Activated T-helper 1 cell treated with anti-CD3 and anti-CD28 coated beads, Interleukin-12 subunit alpha, Interleukin-12 subunit beta, Interleukin-2, Interleukin-4 antibody, amounts not matched to agents 30 ng/mL and 10 ng/mL and 1 ng/mL, durations not matched to agents 14 hours and 24 hours and 36 hours (primary cell): ENCODE results near the gene TLL1. TPM values are rescaled to one million over a fixed set of nuclear protein-coding genes. Genes with fewer than 3 reads are reported as not detected.

Experiments used
- DNase-seq: peaks from one replicate; pipeline ENCODE4 v3.0.0; 2021; ENCODE audit warnings: low spot score
- H3K27ac Mint-ChIP-seq: one replicate; pipeline ENCODE4 v1.8.0; 2021; ENCODE audit warnings: mild to moderate bottlenecking, mixed read lengths
- H3K27me3 Mint-ChIP-seq: one replicate; pipeline ENCODE4 v1.8.0; 2022; ENCODE audit warnings: mild to moderate bottlenecking, moderate library complexity, mixed read lengths; ENCODE audit not compliant: insufficient read depth
- H3K36me3 Mint-ChIP-seq: one replicate; pipeline ENCODE4 v1.8.0; 2021; ENCODE audit warnings: low read depth, mixed read lengths
- H3K4me1 Mint-ChIP-seq: one replicate; pipeline ENCODE4 v1.8.0; 2021; ENCODE audit warnings: low read depth, mixed read lengths
- H3K4me3 Mint-ChIP-seq: one replicate; pipeline ENCODE4 v1.8.0; 2021; ENCODE audit warnings: mild to moderate bottlenecking, moderate library complexity, mixed read lengths
- H3K9me3 Mint-ChIP-seq: one replicate; pipeline ENCODE4 v1.8.0; 2021; ENCODE audit warnings: mixed read lengths
- intact Hi-C: fragments of 100-400 bp; cut with micrococcal nuclease; formaldehyde crosslinking; loops from one replicate; pipeline ENCODE4 v1.15.1; 2024
- total RNA-seq: library from RNA; stranded (reverse); gene quantifications from 2 replicates; pipeline ENCODE4 v1.2.3, GENCODE V29; 2022

The TLL1 gene
- total RNA-seq, 1 donor from 2014 or later = not detected

DNA sequence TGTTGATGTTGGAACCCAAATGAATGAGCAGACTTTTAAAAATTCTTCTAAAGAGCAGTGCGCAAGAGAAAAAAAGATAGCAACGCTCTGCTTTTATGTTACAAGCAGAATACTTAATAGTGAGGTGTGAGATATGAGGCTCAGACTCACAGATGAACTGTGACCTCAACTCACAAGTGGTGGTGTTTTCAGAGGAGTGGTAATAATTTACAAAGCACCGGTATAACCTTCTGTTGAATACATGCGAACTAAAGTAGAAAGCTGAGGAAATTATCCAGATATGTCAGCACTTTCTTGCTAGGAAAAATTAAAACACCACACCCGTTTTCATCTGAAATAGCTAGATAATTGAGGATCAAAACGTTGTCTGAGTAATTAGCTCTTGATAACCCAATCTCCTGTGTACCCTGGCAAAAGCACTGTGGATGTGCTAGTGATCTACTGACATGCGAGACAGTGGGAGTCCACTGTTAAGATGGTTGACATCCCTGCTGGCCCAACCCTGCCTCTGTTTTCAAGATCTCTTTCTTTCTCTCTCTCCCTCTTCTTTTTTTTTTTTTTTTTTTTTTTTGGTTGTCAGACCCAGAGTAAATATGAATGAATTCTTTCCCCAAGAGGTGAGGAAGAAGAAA is 6.9 kb upstream of the TLL1 start:
- H3K27ac Mint-ChIP-seq = no peak overlapping the region
- no peak overlapping the region for H3K4me3 Mint-ChIP-seq
- no peaks in the 10 kb centered on the region for H3K4me1 Mint-ChIP-seq
- DNase-seq = no peak
- no peaks in the 10 kb centered on the region for H3K9me3 Mint-ChIP-seq
- intact Hi-C loops = no loop called here
- H3K27me3 Mint-ChIP-seq = peaks cover under 1% of the 10 kb centered on the region
- no peaks in the 10 kb centered on the region for H3K36me3 Mint-ChIP-seq

DNA sequence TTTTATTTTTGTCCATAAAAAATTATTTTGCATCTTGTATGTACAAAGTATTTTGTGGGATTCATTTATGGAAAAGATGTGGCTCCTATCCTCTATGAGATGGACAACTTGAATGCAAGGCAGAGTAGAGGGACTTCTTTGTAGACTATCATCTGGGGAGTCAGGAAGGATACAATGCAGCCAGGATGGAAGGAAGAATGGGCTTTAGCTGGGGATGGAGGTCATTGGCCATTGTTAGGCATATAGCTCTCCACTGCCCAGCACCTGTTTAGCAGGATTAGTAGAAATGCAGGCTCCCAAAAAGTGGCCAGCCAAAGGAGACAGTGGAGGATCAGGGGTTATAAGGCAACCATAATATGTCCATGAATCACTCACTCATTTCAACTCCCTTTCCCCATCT is 5.1 kb upstream of the TLL1 start:
- Mint-ChIP-seq H3K27ac (no peak overlapping the region), H3K9me3 (no peaks in the 10 kb centered on the region), H3K4me1 (no peaks in the 10 kb centered on the region), H3K4me3 (no peak overlapping the region), H3K36me3 (no peaks in the 10 kb centered on the region), H3K27me3 (peaks cover 17% of the 10 kb centered on the region)
- intact Hi-C loops = no loop called here
- no peak for DNase-seq

DNA sequence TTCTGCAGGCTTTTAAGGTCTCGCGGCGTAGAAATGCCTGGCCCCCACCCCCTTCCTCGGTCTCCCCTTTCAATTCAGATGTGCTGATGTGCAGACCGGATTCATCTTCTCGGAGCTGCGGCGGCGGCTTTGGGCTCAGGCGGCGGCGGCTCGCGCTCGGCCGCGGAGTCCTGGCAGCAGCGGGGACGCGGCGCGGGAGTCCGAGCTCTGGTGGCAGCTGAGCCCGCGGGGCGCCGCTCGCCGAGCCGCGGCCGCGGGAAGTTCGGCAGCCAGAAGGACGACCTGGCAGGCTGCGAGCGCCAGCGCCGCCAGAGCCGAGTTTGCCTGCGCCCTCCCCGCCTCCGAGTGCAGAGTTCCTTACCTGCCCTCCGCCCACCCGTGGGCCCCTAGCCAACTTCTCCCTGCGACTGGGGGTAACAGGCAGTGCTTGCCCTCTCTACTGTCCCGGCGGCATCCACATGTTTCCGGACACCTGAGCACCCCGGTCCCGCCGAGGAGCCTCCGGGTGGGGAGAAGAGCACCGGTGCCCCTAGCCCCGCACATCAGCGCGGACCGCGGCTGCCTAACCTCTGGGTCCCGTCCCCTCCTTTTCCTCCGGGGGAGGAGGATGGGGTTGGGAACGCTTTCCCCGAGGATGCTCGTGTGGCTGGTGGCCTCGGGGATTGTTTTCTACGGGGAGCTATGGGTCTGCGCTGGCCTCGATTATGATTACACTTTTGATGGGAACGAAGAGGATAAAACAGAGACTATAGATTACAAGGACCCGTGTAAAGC is 448 bp downstream of the TLL1 start:
- intact Hi-C loops = no loop called here
- H3K27ac Mint-ChIP-seq = no peak overlapping the region
- H3K9me3 Mint-ChIP-seq = no peaks in the 10 kb centered on the region
- H3K4me3 Mint-ChIP-seq = peak overlapping the region; percentile 22
- no peak for DNase-seq
- H3K27me3 Mint-ChIP-seq = peaks cover 50% of the 10 kb centered on the region
- H3K36me3 Mint-ChIP-seq = no peaks in the 10 kb centered on the region
- no peaks in the 10 kb centered on the region for H3K4me1 Mint-ChIP-seq

DNA sequence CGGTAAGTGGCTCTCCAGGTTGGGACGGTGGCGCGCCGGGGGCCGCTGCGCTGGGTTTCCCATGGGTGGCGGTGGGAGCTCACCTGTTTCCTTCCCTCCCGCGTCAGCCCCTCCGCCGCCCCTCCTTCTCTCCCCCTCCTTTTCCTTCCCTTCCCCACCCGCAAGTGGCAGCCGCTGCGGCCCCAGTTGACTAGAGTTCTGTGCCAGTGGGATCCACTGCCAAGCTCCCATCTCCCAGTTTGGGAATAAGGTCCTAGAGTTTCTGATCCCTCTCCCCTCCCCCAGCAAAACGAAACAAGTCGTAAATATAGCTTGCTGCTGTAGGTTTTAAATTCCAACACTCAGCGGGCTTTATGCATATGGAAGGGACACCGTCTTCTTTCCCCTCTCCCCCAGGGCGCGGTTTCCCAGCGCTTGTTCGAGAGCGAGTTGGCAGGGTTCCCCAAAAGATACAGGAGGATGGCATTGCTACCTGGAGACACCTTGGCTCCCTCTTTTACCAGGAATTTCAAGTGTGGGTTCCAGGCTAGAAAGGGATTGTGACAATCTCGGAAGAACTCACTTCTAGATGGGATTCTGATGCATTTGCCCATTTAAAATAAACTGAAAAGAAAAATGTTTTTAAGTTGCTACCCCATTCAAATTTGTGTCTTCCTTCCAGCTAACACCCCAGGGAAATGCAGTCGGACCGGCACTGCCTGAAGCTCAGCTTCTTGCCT is 1.2 kb downstream of the TLL1 start:
- peaks cover 50% of the 10 kb centered on the region for H3K27me3 Mint-ChIP-seq
- no peaks in the 10 kb centered on the region for H3K4me1 Mint-ChIP-seq
- no peak overlapping the region for H3K4me3 Mint-ChIP-seq
- no peak for DNase-seq
- no peaks in the 10 kb centered on the region for H3K9me3 Mint-ChIP-seq
- intact Hi-C loops = no loop called here
- no peaks in the 10 kb centered on the region for H3K36me3 Mint-ChIP-seq
- H3K27ac Mint-ChIP-seq = no peak overlapping the region

DNA sequence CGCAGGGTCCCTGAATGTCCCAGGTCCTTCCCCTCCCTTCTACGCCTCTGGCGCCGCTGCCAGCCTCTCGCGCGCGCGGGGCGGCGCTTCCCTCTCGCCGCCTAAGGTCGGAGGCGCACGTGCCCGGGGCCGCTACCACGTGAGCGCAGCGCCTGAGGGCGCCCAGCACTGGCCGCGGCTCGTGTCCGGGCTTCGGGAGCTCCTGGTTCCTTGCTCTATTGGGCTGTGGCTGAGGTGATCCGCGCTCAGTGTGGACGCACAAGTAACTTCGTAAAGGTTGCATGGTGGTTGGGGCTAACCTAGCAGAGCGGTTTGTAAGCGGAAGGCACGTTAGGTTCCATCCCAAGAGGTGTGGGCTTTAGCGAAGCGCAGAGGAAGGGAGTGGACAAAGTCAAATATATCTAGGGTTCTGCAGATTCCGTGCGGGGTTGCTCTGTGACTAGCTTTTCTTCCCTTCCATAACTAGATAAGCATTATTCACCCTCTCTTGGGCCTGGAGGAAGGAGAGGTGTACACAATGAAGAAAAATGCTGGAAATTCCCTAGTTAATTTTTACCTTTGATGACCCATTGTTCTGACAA is 1.8 kb downstream of the TLL1 start:
- Mint-ChIP-seq H3K36me3 (no peaks in the 10 kb centered on the region), H3K9me3 (no peaks in the 10 kb centered on the region), H3K4me1 (no peaks in the 10 kb centered on the region), H3K27me3 (peaks cover 50% of the 10 kb centered on the region), H3K27ac (no peak overlapping the region), H3K4me3 (no peak overlapping the region)
- DNase-seq = no peak
- intact Hi-C loops = no loop called here

DNA sequence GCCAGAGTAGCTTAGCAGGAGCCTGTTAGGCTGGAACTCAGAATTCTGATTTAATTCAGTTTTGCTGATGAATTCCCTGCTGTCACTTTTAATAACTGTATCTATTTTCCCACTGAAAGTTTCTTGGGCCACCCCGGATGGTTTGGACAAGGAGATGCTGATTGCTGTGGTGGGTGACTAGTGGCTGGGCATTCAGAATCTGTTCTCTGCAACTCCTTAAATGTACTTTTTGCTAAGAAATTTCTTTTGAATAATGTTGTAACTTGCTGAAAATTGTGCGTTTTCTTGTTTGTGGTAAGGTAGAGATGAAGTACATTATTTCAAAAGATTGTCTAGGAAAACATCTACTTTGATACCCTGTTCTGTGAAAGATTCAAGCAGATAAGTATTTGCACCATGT is 2.4 kb downstream of the TLL1 start:
- no peaks in the 10 kb centered on the region for H3K36me3 Mint-ChIP-seq
- no peak overlapping the region for H3K4me3 Mint-ChIP-seq
- H3K4me1 Mint-ChIP-seq = no peaks in the 10 kb centered on the region
- DNase-seq = no peak
- intact Hi-C loops = no loop called here
- peaks cover 50% of the 10 kb centered on the region for H3K27me3 Mint-ChIP-seq
- no peak overlapping the region for H3K27ac Mint-ChIP-seq
- no peaks in the 10 kb centered on the region for H3K9me3 Mint-ChIP-seq

DNA sequence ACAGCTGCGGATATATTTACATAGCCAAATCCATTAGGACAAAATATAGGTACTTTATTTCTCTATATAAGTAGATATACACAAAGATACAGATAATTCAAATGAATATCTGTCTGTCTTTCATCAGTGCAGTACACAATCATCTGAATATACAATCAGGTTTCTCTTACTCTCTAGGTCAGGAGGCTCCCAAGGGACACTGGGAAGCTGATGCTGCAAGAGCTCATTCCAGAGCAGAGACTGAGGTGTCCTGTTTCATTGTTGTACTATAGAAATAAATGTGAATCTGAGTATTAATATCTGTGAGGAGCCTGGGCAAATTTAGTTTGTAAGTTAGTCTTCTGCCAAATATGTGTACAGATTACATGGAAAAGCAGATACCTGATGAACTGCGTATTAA is 4.2 kb downstream of the TLL1 start:
- DNase-seq = no peak
- H3K4me1 Mint-ChIP-seq = no peaks in the 10 kb centered on the region
- no peaks in the 10 kb centered on the region for H3K9me3 Mint-ChIP-seq
- intact Hi-C loops = no loop called here
- peaks cover 40% of the 10 kb centered on the region for H3K27me3 Mint-ChIP-seq
- no peak overlapping the region for H3K27ac Mint-ChIP-seq
- no peaks in the 10 kb centered on the region for H3K36me3 Mint-ChIP-seq
- H3K4me3 Mint-ChIP-seq = no peak overlapping the region

DNA sequence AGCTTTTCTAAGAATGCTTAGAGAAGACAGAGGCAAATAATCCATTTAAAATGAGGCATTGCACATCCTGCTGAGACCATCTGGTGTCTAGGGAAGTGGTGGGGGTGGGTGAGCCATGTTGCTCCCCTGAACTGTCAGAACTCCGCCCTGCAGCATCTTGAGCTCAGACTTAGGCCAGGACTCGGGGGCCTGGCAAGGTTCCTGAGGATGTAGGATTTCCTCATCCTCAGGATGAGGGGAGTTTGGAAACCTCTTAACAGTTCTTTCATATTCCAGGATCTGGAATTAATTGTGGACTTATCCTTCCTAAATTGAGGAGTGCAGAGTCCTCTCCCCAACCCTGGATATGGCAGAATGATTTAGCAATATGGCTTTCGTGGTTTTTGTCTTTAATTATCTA is 6.6 kb downstream of the TLL1 start:
- DNase-seq = no peak
- H3K27ac Mint-ChIP-seq = no peak overlapping the region
- intact Hi-C loops = no loop called here
- H3K9me3 Mint-ChIP-seq = no peaks in the 10 kb centered on the region
- no peaks in the 10 kb centered on the region for H3K4me1 Mint-ChIP-seq
- no peaks in the 10 kb centered on the region for H3K36me3 Mint-ChIP-seq
- peaks cover 23% of the 10 kb centered on the region for H3K27me3 Mint-ChIP-seq
- H3K4me3 Mint-ChIP-seq = no peak overlapping the region

DNA sequence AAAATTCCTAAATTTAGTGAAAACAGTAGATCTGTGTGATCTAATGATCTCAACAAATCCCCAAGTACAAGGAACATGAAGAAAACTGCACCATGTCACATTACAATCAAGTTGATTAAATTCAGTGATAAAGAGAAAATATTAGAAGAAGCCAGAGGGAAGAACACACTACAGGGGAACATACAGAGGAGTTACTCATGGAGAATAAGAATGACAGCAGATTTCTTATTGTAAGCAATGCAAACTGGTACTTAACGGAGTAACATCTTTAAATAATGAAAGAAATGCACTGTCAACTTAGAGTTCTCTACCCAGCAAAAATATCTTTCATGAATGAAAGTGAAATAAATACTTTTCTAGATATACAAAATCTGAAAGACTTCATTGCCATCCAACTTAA is 21.1 kb downstream of the TLL1 start:
- no peaks in the 10 kb centered on the region for H3K9me3 Mint-ChIP-seq
- H3K4me1 Mint-ChIP-seq = no peaks in the 10 kb centered on the region
- H3K4me3 Mint-ChIP-seq = no peak overlapping the region

GRCh38 chr4:165905405-165906027 is 32.5 kb downstream of the TLL1 start:
- Mint-ChIP-seq H3K27ac (no peak overlapping the region), H3K27me3 (no peaks in the 10 kb centered on the region), H3K4me1 (no peaks in the 10 kb centered on the region), H3K9me3 (peaks cover 5% of the 10 kb centered on the region), H3K36me3 (no peaks in the 10 kb centered on the region), H3K4me3 (no peak overlapping the region)
- no peak for DNase-seq
- intact Hi-C loops = no loop called here

More for the DNA sequence above, 21.1 kb downstream of the TLL1 start:
- Mint-ChIP-seq H3K27me3 (no peaks in the 10 kb centered on the region), H3K36me3 (no peaks in the 10 kb centered on the region), H3K27ac (no peak overlapping the region)
- intact Hi-C loops = no loop called here
- no peak for DNase-seq

- H3K4me3 Mint-ChIP-seq = no peak overlapping the region
- H3K27me3 Mint-ChIP-seq = no peaks in the 10 kb centered on the region
- H3K9me3 Mint-ChIP-seq = no peaks in the 10 kb centered on the region
- H3K36me3 Mint-ChIP-seq = no peaks in the 10 kb centered on the region
- H3K4me1 Mint-ChIP-seq = no peaks in the 10 kb centered on the region
- no peak for DNase-seq
- intact Hi-C loops = no loop called here
- H3K27ac Mint-ChIP-seq = no peak overlapping the region
Observed at GRCh38 chr4:165906272-165906671, 33.2 kb downstream of the TLL1 start.

GRCh38 chr4:165909947-165910346 is 36.9 kb downstream of the TLL1 start:
- Mint-ChIP-seq H3K4me3 (no peak overlapping the region), H3K27ac (no peak overlapping the region), H3K27me3 (no peaks in the 10 kb centered on the region), H3K36me3 (no peaks in the 10 kb centered on the region), H3K4me1 (no peaks in the 10 kb centered on the region), H3K9me3 (no peaks in the 10 kb centered on the region)
- DNase-seq = no peak
- intact Hi-C loops = no loop called here

GRCh38 chr4:165915215-165915614 is 42.2 kb downstream of the TLL1 start:
- no peaks in the 10 kb centered on the region for H3K4me1 Mint-ChIP-seq
- no peak overlapping the region for H3K27ac Mint-ChIP-seq

More at GRCh38 chr4:165915215-165915614, 42.2 kb downstream of the TLL1 start:
- intact Hi-C loops = no loop called here
- Mint-ChIP-seq H3K9me3 (no peaks in the 10 kb centered on the region), H3K27me3 (no peaks in the 10 kb centered on the region), H3K4me3 (no peak overlapping the region), H3K36me3 (no peaks in the 10 kb centered on the region)
- no peak for DNase-seq
